Activated T-cell treated with anti-CD3 and anti-CD28 coated beads, Interleukin-2, amount 50 U/mL, for 72 hours (primary cell): ENCODE measurements around the gene MYO3B. TPM values are rescaled to one million over a fixed set of nuclear protein-coding genes. Genes with fewer than 3 reads are reported as not detected.

Experiments
- ATAC-seq, 2 donors: fragments of 150-1000 bp; cut with Tn5 transposase; replicated peaks in 1 of 2; 2 replicates each; pipeline ENCODE4 v1.10.0; 2021; ENCODE audit warnings: moderate library complexity in 2 of 2, mild to moderate bottlenecking in 1 of 2
- DNase-seq, 2 donors: peaks; one replicate each; pipeline ENCODE4 v3.0.0; 2021 to 2022; ENCODE audit warnings: mixed read lengths in 1 of 2
- H3K27ac Mint-ChIP-seq: one replicate; pipeline ENCODE4 v1.8.0; 2022; ENCODE audit warnings: mild to moderate bottlenecking, moderate library complexity, mixed read lengths
- H3K27me3 Mint-ChIP-seq: one replicate; pipeline ENCODE4 v1.8.0; 2022; ENCODE audit warnings: low read depth, mixed read lengths
- H3K36me3 Mint-ChIP-seq, 2 donors: one replicate each; pipeline ENCODE4 v1.8.0; 2022; ENCODE audit warnings: mixed read lengths in 2 of 2, mild to moderate bottlenecking in 1 of 2; ENCODE audit not compliant: insufficient read depth in 2 of 2
- H3K4me1 Mint-ChIP-seq: one replicate; pipeline ENCODE4 v1.8.0; 2022; ENCODE audit warnings: low read depth, mixed read lengths
- H3K4me3 Mint-ChIP-seq, 2 donors: one replicate each; pipeline ENCODE4 v1.8.0; 2022; ENCODE audit warnings: mild to moderate bottlenecking in 2 of 2, mixed read lengths in 2 of 2, moderate library complexity in 2 of 2
- H3K9me3 Mint-ChIP-seq, 2 donors: one replicate each; pipeline ENCODE4 v1.8.0; 2022; ENCODE audit warnings: mixed read lengths in 2 of 2
- total RNA-seq, 2 donors: library from RNA; stranded (reverse); gene quantifications; one replicate each; pipeline ENCODE4 v1.2.3, GENCODE V29; 2022

MYO3B gene
- total RNA-seq, 2 donors from 2014 or later: 3.8 to 4.1 TPM

DNA sequence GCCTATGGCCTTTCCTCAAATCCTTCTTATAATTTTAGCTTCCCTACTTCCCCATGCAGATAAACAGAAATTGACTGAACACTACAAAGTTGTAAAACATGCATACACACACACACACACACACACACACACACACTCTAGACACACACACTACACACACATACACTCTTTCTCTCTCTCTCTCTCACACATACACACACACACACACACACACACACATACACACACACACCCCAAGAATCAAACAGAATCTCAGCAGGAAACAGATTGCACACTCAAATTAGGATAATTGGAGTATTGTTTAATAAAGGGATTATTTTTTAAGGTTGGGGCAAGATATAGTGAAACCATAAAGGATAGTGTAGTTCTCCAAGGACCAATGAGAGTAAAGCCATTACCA, 385.0 kb downstream of the MYO3B start:
- DNase-seq (no peak), ATAC-seq (no peak)
- Mint-ChIP-seq H3K4me1 (no peaks in the 10 kb centered on the region), H3K9me3 (no peaks in the 10 kb centered on the region), H3K36me3 (no peaks in the 10 kb centered on the region), H3K4me3 (no peak overlapping the region), H3K27ac (no peak overlapping the region), H3K27me3 (peaks cover 15% of the 10 kb centered on the region)

DNA sequence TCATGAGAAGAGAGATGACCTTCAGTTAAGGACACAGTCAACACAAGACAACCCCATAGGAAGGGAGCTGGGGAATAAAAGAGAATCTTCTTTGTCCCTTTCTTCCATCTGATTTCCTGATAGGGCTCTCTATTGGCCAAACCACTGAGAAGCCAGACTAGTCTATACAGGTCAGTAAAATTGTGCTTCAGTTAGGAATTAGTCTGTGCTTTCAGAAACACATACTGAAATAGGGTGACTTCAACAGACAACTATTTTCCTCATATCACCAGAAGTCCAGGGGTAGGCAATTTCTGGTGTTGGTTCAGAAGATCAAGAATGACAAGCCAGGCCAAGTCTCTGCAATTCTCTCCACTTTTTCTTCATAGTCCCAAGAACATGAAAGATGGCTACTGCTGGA, 385.5 kb downstream of the MYO3B start:
- H3K27me3 Mint-ChIP-seq: peaks cover 15% of the 10 kb centered on the region
- H3K4me1 Mint-ChIP-seq: no peaks in the 10 kb centered on the region
- no peak overlapping the region for H3K27ac Mint-ChIP-seq
- no peak for DNase-seq
- no peak overlapping the region for H3K4me3 Mint-ChIP-seq
- no peaks in the 10 kb centered on the region for H3K9me3 Mint-ChIP-seq
- no peak for ATAC-seq
- no peaks in the 10 kb centered on the region for H3K36me3 Mint-ChIP-seq

DNA sequence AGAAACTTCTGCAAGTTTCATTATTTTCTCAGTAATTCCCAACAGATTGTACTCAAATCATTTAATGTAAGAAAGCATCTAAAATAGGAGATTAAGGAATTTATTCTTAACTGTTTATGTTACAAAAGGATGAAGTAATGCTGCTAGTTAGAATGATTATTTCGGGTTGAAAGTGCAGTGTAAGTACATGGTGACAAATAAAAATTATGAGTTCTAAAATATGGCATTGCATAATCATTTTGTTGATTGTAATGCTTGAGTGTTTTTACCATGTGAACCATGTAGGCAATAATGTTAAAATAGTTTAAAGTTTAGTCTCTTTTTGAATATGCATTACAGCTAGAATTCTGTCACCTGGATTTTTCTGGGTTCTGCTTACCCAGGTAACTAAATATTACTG, 388.2 kb downstream of the MYO3B start:
- Mint-ChIP-seq H3K4me1 (no peaks in the 10 kb centered on the region), H3K9me3 (no peaks in the 10 kb centered on the region), H3K36me3 (no peaks in the 10 kb centered on the region), H3K27me3 (peaks cover 6% of the 10 kb centered on the region), H3K4me3 (no peak overlapping the region), H3K27ac (no peak overlapping the region)
- DNase-seq (no peak), ATAC-seq (no peak)

DNA sequence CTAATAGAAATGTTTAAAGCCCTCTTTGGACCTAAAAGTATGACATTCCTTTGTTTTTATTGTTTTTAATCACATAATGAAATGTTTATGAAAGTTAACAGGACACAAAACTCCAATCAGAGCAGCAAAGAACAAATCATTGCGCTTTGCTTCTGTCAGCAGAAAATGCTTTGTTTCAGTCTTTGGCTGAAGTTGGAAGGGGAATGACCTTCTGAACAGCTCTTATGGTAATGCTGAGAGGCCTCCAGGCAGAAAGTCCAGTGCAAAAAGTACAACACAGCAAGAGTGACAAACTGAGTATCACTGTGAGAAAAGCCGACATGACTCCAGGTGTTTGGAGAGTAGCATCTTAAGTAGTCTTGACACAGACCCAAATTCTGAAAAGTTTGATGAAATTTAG, 389.5 kb downstream of the MYO3B start:
- Mint-ChIP-seq H3K4me1 (no peaks in the 10 kb centered on the region), H3K36me3 (no peaks in the 10 kb centered on the region), H3K4me3 (no peak overlapping the region), H3K9me3 (no peaks in the 10 kb centered on the region), H3K27ac (no peak overlapping the region), H3K27me3 (peaks cover 9% of the 10 kb centered on the region)
- no peak for ATAC-seq
- DNase-seq: no peak

DNA sequence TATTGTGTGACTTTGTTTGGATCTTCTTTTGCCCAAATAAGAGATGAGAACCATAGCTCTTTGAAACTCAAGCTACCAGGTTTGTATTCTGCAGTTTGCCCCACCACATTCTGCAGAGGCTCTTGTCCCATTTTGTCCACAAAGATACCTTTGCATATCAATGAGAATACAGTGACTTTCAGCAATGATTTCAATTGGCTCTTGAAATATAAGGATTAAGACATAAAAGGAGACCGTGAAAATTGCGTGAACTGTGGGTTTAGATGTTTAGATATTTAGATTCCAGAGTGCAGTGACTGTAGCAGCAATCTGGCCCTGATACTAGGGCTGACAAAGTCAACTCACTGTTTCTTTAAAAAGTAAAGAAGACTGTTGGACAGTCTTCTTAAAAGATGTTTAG, 390.6 kb downstream of the MYO3B start:
- H3K27me3 Mint-ChIP-seq: peaks cover 9% of the 10 kb centered on the region
- no peak overlapping the region for H3K27ac Mint-ChIP-seq
- no peaks in the 10 kb centered on the region for H3K9me3 Mint-ChIP-seq
- no peak overlapping the region for H3K4me3 Mint-ChIP-seq
- H3K36me3 Mint-ChIP-seq: no peaks in the 10 kb centered on the region
- no peak for DNase-seq
- ATAC-seq: no peak
- H3K4me1 Mint-ChIP-seq: no peaks in the 10 kb centered on the region

DNA sequence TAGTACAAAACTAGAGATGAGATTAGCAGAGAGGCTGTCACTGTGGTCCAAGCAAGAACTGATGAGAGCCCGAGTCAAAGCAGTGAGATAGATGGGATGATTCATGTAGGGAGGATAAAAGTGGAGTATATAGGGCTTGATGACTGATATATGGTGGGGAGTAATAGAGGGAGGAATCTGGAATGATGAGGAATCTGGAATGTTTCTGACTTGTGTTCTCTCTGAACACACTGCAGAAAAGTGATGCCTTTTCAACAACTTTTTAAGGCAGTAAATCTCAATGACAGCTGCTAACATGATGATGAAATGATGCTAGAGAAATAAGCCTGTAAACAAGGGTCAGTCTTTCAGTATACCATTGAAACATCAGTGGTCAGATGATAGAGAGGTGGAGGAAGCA, 393.7 kb downstream of the MYO3B start:
- no peak overlapping the region for H3K27ac Mint-ChIP-seq
- no peaks in the 10 kb centered on the region for H3K4me1 Mint-ChIP-seq
- ATAC-seq (no peak), DNase-seq (no peak)
- no peaks in the 10 kb centered on the region for H3K36me3 Mint-ChIP-seq
- peaks cover 9% of the 10 kb centered on the region for H3K27me3 Mint-ChIP-seq
- H3K9me3 Mint-ChIP-seq: no peaks in the 10 kb centered on the region
- H3K4me3 Mint-ChIP-seq: no peak overlapping the region

DNA sequence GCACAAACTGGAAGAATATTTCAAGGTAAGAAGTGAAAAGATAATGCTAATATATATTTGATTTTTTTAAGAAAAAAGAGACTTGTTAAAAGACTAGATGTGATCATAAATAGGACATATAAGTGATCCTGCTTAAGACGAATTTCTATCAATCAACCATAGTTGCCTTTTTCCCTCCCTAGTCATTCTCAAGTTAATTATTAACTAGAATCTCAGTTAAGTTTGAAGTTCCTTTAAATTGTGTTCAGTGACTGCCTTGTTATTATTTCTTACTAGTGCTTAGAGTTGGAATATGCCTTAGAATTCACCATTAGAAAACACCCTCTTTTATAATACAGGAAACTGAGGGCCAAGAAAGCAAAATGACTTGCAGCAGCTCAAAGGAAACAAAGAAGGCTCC, 395.7 kb downstream of the MYO3B start:
- DNase-seq (no peak), ATAC-seq (no peak)
- Mint-ChIP-seq H3K9me3 (no peaks in the 10 kb centered on the region), H3K36me3 (no peaks in the 10 kb centered on the region), H3K27ac (no peak overlapping the region), H3K27me3 (peaks cover 9% of the 10 kb centered on the region), H3K4me1 (no peaks in the 10 kb centered on the region), H3K4me3 (no peak overlapping the region)

DNA sequence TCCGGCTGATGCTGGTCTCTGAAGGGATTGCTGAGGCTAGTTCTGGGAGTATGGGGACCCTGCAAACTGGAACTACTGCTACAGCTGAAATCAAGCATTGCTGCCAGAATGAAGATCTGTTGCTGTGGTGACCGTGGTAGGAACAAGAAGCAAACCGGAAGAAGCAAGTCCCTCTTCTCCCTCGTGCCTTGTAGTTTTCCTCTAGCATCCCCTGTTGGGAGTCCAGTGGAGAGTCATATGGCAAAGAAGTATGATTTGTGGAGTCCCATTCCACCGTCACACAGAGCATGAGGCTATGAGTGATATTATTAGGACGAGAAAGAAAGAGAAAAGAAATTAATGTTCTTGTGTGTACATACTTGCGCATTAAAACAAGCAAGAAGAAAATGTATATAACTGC, 398.3 kb downstream of the MYO3B start:
- no peak for ATAC-seq
- H3K4me1 Mint-ChIP-seq: no peaks in the 10 kb centered on the region
- no peak overlapping the region for H3K27ac Mint-ChIP-seq

DNA sequence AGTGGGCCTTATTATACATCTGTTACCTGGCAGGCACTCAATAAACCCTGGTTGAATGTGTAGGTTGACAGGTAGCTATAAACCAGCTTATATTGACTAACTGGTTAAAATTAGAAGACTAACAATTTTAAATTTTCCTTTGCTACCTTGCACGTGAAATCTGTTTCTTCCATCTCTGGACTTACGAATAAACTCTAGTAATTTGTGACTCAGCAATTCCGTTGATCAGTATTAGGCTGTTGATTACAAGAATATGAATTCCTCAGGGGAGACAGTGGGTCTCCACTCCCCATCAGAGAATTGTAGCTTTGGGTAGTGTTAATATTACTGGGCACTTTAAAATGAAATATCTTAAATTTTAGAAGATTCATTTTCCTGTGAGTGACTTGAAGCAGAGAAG, 399.4 kb downstream of the MYO3B start:
- Mint-ChIP-seq H3K27me3 (no peaks in the 10 kb centered on the region), H3K4me1 (no peaks in the 10 kb centered on the region), H3K36me3 (no peaks in the 10 kb centered on the region), H3K9me3 (no peaks in the 10 kb centered on the region), H3K27ac (no peak overlapping the region), H3K4me3 (no peak overlapping the region)
- DNase-seq (no peak), ATAC-seq (no peak)

More for the DNA sequence above, 398.3 kb downstream of the MYO3B start:
- Mint-ChIP-seq H3K36me3 (no peaks in the 10 kb centered on the region), H3K27me3 (peaks cover 5% of the 10 kb centered on the region), H3K9me3 (no peaks in the 10 kb centered on the region), H3K4me3 (no peak overlapping the region)
- no peak for DNase-seq

DNA sequence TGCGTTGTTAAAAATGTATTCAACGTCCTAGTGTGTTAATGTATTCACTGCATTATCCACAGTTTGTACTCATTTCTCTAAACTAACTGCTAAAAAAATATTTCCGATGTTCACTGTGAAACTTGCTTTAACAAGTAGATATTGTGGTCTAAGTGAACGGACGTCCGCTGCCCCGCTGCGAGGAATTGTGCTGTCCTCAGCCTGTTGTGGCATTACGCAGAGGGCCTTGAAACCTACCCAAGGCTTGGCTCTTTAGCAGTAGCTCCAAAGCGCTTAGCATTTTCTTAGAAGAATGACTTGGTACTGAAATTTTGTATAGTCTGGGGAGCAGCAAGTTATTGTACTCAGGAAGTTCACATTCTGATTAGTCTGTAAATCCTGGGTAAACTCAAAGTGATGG, 400.7 kb downstream of the MYO3B start:
- no peak for ATAC-seq
- Mint-ChIP-seq H3K4me1 (no peaks in the 10 kb centered on the region), H3K4me3 (no peak overlapping the region), H3K36me3 (no peaks in the 10 kb centered on the region), H3K27ac (no peak overlapping the region), H3K9me3 (no peaks in the 10 kb centered on the region), H3K27me3 (no peaks in the 10 kb centered on the region)
- DNase-seq: no peak

DNA sequence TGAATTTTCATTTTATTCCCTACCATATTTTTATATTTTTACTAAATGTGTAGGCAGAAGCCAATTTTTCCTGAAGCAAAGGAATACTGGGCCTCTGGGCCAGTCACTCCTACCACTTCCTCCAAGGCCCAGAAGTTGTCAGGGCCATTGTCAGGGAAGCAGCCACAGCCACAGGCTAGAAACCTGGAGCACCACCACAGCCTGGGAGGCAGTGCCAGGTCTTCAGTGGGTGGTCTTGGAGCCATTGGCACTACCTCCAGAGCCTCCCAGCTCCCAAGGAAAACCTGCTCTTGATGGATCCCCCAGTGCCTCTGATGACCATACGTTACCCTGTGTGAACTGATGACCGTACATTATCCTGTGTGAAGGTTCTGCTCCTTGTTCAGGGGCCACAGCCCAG, 401.6 kb downstream of the MYO3B start:
- Mint-ChIP-seq H3K4me1 (no peaks in the 10 kb centered on the region), H3K27me3 (no peaks in the 10 kb centered on the region), H3K4me3 (no peak overlapping the region)

DNA sequence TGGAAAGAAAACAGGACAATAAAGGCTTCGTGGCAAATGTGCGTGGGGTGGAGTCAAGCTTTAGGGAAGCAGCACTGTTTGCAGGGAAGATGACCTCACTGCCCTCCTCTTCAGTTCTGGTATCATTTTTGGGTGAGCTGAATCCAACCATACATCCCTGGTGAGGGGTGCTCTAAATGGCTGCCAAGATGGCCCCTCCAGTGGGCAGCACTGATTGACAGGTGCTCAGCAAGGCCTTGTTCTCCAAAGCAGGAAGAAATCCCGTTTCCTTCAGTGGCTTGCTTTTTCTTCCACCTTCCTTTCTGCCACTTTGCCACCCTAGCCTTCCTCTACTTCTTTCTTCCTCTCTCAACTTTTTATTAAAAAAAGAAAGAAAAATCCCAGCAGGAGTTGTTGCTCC, 404.4 kb downstream of the MYO3B start:
- Mint-ChIP-seq H3K4me3 (no peak overlapping the region), H3K36me3 (no peaks in the 10 kb centered on the region), H3K27ac (no peak overlapping the region), H3K27me3 (no peaks in the 10 kb centered on the region), H3K9me3 (no peaks in the 10 kb centered on the region), H3K4me1 (no peaks in the 10 kb centered on the region)
- DNase-seq (no peak), ATAC-seq (no peak)

More for the DNA sequence above, 401.6 kb downstream of the MYO3B start:
- ATAC-seq (no peak), DNase-seq (no peak)
- Mint-ChIP-seq H3K9me3 (no peaks in the 10 kb centered on the region), H3K36me3 (no peaks in the 10 kb centered on the region), H3K27ac (no peak overlapping the region)

DNA sequence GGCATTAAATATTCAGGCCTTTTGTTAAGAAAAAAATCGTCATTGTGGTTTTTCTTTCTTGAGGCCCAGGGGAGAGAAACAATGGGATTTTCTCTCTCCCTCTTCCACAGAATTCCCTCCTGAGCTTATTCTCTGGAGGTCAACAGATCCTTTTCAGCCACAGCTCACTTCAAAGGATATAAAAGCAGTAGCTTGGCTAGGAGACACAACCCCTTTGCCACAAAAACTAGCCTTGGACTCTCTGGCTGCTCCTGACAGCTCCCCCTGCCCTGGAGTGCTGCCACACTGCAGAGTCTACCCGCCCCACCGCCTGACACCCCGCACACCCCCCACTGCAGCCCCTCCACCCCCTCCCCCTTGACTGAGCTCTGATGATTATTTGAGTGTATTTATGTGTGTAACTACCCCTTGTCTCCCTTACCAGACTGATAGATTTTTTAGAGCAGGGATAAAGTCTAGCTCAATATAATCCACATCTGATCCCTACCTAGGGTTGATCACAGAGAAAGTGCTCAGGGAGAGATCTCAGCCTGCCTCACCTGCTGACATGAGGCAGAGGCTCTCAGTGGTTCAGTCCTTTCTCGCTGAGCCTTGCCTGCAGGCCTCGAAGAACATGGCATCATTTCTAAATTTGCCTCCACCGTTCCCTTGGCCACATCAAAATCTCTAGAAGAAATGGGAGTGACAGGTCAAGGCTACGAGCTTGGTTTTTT, 405.0 kb downstream of the MYO3B start:
- H3K27me3 Mint-ChIP-seq: no peaks in the 10 kb centered on the region
- H3K4me3 Mint-ChIP-seq: no peak overlapping the region
- no peaks in the 10 kb centered on the region for H3K4me1 Mint-ChIP-seq
- H3K27ac Mint-ChIP-seq: no peak overlapping the region
- no peaks in the 10 kb centered on the region for H3K36me3 Mint-ChIP-seq
- DNase-seq (no peak), ATAC-seq (no peak)
- no peaks in the 10 kb centered on the region for H3K9me3 Mint-ChIP-seq

DNA sequence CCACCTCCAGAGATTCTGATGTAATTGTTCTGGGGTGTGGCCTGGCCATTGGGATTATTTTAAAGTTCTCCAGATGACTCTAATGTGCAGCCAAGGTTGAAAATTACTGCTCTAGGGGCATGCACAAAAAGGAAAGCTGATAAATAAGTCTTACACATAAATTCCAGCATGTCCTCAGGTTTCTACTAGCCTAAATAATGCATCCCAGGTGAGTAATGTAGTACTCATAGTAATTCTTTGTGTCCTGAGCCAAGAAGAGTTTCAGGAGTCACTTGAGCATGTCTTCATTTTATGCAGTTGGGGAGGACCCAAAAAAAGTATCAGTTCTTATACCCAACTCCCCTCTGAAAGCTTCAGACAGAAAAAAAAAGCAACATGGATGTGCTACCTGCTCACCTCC, 407.1 kb downstream of the MYO3B start:
- DNase-seq: no peak
- ATAC-seq: no peak
- H3K4me3 Mint-ChIP-seq: no peak overlapping the region
- H3K36me3 Mint-ChIP-seq: no peaks in the 10 kb centered on the region
- H3K9me3 Mint-ChIP-seq: no peaks in the 10 kb centered on the region
- H3K4me1 Mint-ChIP-seq: no peaks in the 10 kb centered on the region
- peaks cover 6% of the 10 kb centered on the region for H3K27me3 Mint-ChIP-seq
- no peak overlapping the region for H3K27ac Mint-ChIP-seq
